RPMI7951 (cell line): ENCODE results near the gene CLEC16A. TPM values are rescaled to one million over a fixed set of nuclear protein-coding genes. Genes with fewer than 3 reads are reported as not detected.
A peak's percentile ranks its signal among the peaks of the same experiment; 100 is the strongest.

Experiments
- DNase-seq: peaks from one replicate; pipeline ENCODE4 v3.0.0-alpha.2; 2012; ENCODE audit warnings: low read depth
- total RNA-seq: library from RNA; depleted of rRNA; stranded (reverse); fragments of >200 nt; shearing (Covaris generic); gene quantifications from 2 replicates; pipeline ENCODE4 v1.2.3, GENCODE V29; 2014

The CLEC16A gene
- total RNA-seq, 1 experiment from 2014 or later: 8.8 TPM

GRCh38 chr16:11175787-11176341 lies 231.5 kb downstream of the CLEC16A start:
- DNase-seq: no peak

- DNase-seq: no peak
Measured at GRCh38 chr16:11177578-11178160, 233.3 kb downstream of the CLEC16A start.

GRCh38 chr16:11178424-11178823 lies 234.1 kb downstream of the CLEC16A start:
- no peak for DNase-seq

- DNase-seq: no peak
Measured at GRCh38 chr16:11179574-11179973, 235.2 kb downstream of the CLEC16A start.

- DNase-seq: no peak
Measured at GRCh38 chr16:11180489-11180888, 236.1 kb downstream of the CLEC16A start.

GRCh38 chr16:11181242-11181898 lies 237.0 kb downstream of the CLEC16A start:
- DNase-seq: no peak

- peak; percentile 35 for DNase-seq
Measured at GRCh38 chr16:11181899-11182279, 237.5 kb downstream of the CLEC16A start.

- DNase-seq: no peak
Measured at GRCh38 chr16:11182411-11182810, 238.0 kb downstream of the CLEC16A start.

GRCh38 chr16:11183035-11183812 lies 238.9 kb downstream of the CLEC16A start:
- DNase-seq: no peak

GRCh38 chr16:11183951-11184350 lies 239.6 kb downstream of the CLEC16A start:
- DNase-seq: no peak

- no peak for DNase-seq
Measured at GRCh38 chr16:11187522-11188023, 243.2 kb downstream of the CLEC16A start.

GRCh38 chr16:11188801-11189740 lies 244.7 kb downstream of the CLEC16A start:
- DNase-seq: no peak

- DNase-seq: peak; percentile 35
Measured at GRCh38 chr16:11190588-11191560, 246.5 kb downstream of the CLEC16A start.

GRCh38 chr16:11191665-11192064 lies 247.3 kb downstream of the CLEC16A start:
- no peak for DNase-seq

GRCh38 chr16:11193494-11193893 lies 249.1 kb downstream of the CLEC16A start:
- no peak for DNase-seq

GRCh38 chr16:11194913-11195312 lies 250.5 kb downstream of the CLEC16A start:
- no peak for DNase-seq

GRCh38 chr16:11196286-11196828 lies 252.0 kb downstream of the CLEC16A start:
- DNase-seq: peak; percentile 37

GRCh38 chr16:11198375-11198774 lies 254.0 kb downstream of the CLEC16A start:
- no peak for DNase-seq

GRCh38 chr16:11198828-11199227 lies 254.5 kb downstream of the CLEC16A start:
- DNase-seq: no peak

- peak; percentile 81 for DNase-seq
Measured at GRCh38 chr16:11200592-11200991, 256.2 kb downstream of the CLEC16A start.
